ENCODE results near the gene CACNB2. TPM values are rescaled to one million over a fixed set of nuclear protein-coding genes. Genes with fewer than 3 reads are reported as not detected.

CACNB2 gene
- total RNA-seq, 1 donor from 2014 or later: 0.43 TPM

DNA sequence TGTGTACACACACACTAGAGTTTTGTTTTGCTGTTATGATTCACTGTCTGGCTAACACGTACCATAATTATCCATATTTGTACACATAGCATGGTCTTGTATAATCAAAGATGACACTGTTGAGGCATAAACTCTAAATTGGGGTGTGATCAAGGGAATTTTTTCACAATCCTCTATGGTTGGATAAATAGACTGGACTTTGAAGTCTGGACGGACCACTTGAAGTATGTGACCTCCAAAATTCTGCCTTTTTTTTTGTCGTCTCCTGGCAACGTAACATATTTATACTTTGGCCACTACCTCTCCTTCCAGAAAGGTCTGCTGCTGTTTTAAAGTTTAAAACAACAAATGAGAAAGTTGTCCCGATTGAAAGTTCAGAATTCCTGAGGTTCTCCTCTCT lies 193.4 kb downstream of the CACNB2 start:
- no peaks in the 10 kb centered on the region for H3K36me3 Mint-ChIP-seq (ENCODE audit: unreplicated experiment)
- no peak overlapping the region for H3K4me3 Mint-ChIP-seq (ENCODE audit: unreplicated experiment)
- H3K27ac Mint-ChIP-seq (ENCODE audit: unreplicated experiment): no peak overlapping the region
- peaks cover 10% of the 10 kb centered on the region for H3K27me3 Mint-ChIP-seq (ENCODE audit: unreplicated experiment)
- no peaks in the 10 kb centered on the region for H3K9me3 Mint-ChIP-seq (ENCODE audit: unreplicated experiment)
- TF ChIP-seq, protein P1, sequence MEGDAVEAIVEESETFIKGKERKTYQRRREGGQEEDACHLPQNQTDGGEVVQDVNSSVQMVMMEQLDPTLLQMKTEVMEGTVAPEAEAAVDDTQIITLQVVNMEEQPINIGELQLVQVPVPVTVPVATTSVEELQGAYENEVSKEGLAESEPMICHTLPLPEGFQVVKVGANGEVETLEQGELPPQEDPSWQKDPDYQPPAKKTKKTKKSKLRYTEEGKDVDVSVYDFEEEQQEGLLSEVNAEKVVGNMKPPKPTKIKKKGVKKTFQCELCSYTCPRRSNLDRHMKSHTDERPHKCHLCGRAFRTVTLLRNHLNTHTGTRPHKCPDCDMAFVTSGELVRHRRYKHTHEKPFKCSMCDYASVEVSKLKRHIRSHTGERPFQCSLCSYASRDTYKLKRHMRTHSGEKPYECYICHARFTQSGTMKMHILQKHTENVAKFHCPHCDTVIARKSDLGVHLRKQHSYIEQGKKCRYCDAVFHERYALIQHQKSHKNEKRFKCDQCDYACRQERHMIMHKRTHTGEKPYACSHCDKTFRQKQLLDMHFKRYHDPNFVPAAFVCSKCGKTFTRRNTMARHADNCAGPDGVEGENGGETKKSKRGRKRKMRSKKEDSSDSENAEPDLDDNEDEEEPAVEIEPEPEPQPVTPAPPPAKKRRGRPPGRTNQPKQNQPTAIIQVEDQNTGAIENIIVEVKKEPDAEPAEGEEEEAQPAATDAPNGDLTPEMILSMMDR (IDR thresholded peaks at IDR 0.05): no peak
- DNase-seq (ENCODE audit: extremely low spot score, unreplicated experiment): no peak
- H3K4me1 Mint-ChIP-seq (ENCODE audit: unreplicated experiment): no peaks in the 10 kb centered on the region

DNA sequence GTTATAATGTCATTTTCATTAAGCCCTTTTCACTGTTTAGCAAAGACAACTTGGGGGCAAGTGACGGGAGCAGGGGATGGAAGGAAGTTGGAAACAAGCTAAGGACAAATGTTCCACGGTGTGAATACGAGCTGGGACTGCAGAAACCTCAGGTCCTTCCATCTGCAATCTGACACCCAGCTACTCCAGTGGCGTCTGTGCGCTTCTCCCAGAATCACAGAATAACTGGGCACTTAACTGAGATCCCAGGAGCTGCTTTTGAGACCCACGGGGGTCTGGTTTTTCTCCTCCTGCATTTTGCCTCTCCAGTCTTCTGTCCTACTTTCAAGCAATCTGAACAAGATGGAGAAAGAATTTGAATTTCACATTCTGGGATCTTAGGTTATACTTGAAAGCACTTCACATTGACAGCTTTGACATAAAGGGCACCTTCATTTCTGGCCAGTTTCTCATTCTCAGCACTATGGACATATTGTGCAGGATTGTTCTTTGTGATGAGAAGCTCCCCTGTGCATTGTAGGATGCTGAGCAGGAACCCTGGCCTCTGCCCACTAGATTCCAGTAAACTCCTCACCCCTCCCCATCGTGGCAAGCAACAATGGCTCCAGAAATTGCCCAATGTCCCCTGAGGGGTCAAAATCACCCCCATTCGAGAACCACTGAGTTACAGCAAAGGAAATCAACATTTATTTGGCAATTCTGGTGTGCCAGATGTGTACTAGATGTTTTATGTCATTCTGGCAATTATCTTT lies 194.1 kb downstream of the CACNB2 start:
- Mint-ChIP-seq H3K36me3 (ENCODE audit: unreplicated experiment) (no peaks in the 10 kb centered on the region), H3K4me3 (ENCODE audit: unreplicated experiment) (no peak overlapping the region), H3K27me3 (ENCODE audit: unreplicated experiment) (peaks cover 10% of the 10 kb centered on the region), H3K27ac (ENCODE audit: unreplicated experiment) (no peak overlapping the region), H3K4me1 (ENCODE audit: unreplicated experiment) (no peaks in the 10 kb centered on the region), H3K9me3 (ENCODE audit: unreplicated experiment) (no peaks in the 10 kb centered on the region)
- TF ChIP-seq, protein P1 (IDR thresholded peaks at IDR 0.05): no peak
- DNase-seq (ENCODE audit: extremely low spot score, unreplicated experiment): no peak

DNA sequence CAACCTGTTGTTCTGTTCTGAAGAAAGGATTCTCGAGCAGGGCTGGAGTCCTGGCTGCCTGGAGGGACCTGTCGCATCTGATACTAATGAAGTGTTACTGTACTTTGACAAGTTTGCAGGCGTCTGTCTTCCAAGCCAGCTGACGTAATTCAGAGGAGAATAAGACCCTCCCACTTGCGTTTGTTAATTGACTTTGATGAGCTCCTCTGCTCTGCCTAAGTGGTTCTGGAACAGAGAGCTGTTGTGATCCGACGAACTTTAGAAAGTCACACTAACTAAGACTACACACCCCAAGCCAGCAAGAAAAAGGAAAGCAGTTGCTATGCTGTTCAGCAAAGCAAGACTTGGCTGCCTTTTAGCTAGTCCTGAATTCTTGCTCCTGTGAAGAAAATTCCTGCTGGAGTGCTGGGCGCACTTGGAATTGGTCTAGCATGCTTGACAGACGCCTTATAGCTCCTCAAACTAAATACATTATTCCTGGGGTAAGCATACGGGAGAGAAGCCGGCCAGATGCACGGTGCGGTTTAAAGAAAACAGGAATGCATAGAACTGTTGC lies 200.3 kb downstream of the CACNB2 start:
- Mint-ChIP-seq H3K4me1 (ENCODE audit: unreplicated experiment) (no peaks in the 10 kb centered on the region), H3K9me3 (ENCODE audit: unreplicated experiment) (no peaks in the 10 kb centered on the region), H3K27me3 (ENCODE audit: unreplicated experiment) (peaks cover 23% of the 10 kb centered on the region), H3K4me3 (ENCODE audit: unreplicated experiment) (no peak overlapping the region), H3K27ac (ENCODE audit: unreplicated experiment) (no peak overlapping the region), H3K36me3 (ENCODE audit: unreplicated experiment) (no peaks in the 10 kb centered on the region)
- no peak for DNase-seq (ENCODE audit: extremely low spot score, unreplicated experiment)
- TF ChIP-seq, protein P1 (IDR thresholded peaks at IDR 0.05): no peak

DNA sequence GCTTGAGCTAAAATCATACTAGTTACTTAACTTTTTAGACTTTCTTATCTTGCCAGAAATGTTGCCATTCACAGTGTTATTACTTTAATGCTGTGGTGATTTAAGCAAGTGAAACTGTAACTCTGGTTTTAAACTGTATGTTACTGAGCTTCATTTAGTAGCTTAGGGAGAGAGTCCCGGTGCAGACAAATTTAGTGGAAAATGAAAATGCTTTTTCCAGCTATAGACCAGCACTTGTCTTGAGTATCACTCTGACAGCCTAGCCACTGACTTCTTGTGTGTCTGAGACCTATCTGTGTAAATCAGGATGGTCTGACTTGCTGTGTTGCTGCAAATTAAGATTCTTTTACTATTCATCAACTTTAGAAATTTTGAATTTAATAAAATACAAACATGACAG lies 200.8 kb downstream of the CACNB2 start:
- no peak overlapping the region for H3K27ac Mint-ChIP-seq (ENCODE audit: unreplicated experiment)
- TF ChIP-seq, protein P1 (IDR thresholded peaks at IDR 0.05): no peak
- H3K4me3 Mint-ChIP-seq (ENCODE audit: unreplicated experiment): no peak overlapping the region
- no peaks in the 10 kb centered on the region for H3K36me3 Mint-ChIP-seq (ENCODE audit: unreplicated experiment)
- no peaks in the 10 kb centered on the region for H3K4me1 Mint-ChIP-seq (ENCODE audit: unreplicated experiment)
- H3K9me3 Mint-ChIP-seq (ENCODE audit: unreplicated experiment): no peaks in the 10 kb centered on the region
- H3K27me3 Mint-ChIP-seq (ENCODE audit: unreplicated experiment): peaks cover 23% of the 10 kb centered on the region
- DNase-seq (ENCODE audit: extremely low spot score, unreplicated experiment): no peak

DNA sequence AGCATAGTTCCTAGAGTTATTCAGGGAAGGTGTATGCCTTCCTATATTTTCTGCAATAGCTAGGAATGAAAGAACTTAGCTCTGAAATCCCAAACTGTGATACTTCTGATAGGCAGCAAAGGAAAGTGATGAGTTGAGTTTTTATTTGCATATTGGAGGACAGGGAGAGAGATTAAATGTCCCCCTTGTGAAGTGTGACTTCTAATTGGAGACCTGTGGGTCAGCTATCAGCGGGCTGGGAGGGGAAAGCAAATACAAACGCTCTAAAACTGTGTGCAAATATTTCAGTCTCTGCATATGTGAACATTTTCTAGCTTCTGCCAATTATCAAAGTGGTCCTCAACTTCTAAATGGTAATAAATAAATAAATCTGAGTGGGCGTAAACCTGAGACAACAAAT lies 203.3 kb downstream of the CACNB2 start:
- DNase-seq (ENCODE audit: extremely low spot score, unreplicated experiment): no peak
- no peak overlapping the region for H3K27ac Mint-ChIP-seq (ENCODE audit: unreplicated experiment)
- no peak overlapping the region for H3K4me3 Mint-ChIP-seq (ENCODE audit: unreplicated experiment)
- TF ChIP-seq, protein P1 (IDR thresholded peaks at IDR 0.05): no peak
- H3K36me3 Mint-ChIP-seq (ENCODE audit: unreplicated experiment): no peaks in the 10 kb centered on the region
- H3K9me3 Mint-ChIP-seq (ENCODE audit: unreplicated experiment): no peaks in the 10 kb centered on the region
- H3K27me3 Mint-ChIP-seq (ENCODE audit: unreplicated experiment): peaks cover 24% of the 10 kb centered on the region
- H3K4me1 Mint-ChIP-seq (ENCODE audit: unreplicated experiment): no peaks in the 10 kb centered on the region
